Islet of Langerhans (tissue), 1 donor: ENCODE data around the gene MUC20.

ENCODE experiments used
- FAIRE-seq: peaks from one replicate; lab custom pipeline; 2011; peaks lifted over from hg19 to GRCh38; lab: Jason Lieb, UNC

Gene MUC20

DNA sequence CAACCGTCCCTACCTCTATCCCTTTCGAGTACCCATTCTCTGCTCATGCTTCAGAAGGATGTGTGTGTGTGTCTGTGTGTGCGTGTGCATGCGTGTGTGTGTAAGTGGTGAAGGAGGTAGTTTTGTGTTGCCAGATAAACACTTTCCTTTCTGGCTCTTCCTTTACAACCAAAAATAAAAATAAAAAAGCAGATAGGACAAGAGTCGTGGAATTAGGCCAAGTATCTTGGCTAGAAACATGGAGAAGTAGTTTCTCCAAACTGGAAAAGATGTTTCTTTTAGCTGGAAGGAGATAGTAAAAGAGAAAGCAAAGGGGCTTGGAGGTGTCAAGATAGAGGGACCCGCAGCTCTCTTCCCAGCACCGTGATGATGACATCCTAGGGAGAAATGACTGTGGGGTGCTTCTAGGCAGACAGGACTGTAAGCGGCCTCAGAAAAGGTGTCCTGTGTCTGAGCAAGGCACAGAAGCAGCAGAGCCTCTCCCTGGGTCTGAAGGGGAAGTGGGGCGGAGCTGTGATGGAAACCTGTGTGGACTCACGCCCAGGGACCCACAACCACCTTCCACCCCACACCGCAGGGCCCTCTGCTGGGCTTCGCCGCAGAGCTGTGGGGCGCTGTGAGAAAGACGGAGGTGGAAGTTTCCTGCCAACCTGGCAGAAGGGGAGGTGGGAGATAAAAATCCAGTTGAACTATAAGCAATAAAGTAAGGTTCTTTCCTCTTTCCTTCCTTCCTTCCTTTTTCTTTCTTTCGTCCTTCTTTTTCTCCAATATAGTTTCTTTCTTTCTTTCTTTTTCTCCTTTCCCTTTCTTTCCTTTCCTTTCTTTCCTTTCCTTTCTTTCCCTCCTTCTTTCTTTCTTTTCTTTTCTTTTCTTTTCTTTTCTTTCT is 35.3 kb downstream of the MUC20 start:
- FAIRE-seq, result no peak

DNA sequence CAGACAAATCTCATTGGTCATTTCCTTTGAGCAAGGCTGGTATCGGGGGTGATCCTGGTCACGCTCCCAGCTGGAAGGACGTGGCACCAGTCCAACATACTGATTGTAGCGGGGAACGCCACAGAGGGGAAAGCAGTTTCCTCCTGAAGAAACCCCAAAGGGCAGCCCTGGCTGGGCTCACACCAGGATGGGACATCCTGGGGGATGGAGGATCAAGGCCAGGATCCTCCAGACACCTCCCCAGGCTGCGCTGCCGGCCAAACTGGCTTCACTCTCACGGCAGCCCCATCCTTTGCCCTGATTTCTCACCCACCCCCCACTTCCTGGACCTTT is 36.6 kb downstream of the MUC20 start:
- FAIRE-seq, result no peak

DNA sequence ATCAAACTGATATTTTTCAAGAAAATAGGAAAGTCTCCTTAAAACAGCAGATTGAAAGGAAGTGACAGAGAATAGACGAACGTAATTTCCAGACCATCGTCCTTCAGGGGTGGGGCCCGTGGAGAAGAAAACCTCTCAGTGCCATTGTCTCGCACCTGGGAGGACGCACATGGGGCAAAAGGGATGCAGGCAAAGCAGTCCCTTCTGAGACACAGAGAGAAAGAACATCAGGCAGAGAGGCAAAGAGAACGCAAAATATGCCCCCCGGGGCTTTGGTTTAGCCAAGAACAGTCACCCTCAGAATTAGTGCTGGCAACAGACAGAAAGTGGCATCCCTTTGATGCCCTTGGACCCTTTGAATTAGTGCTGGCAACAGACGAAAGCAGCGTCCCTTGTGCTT is 37.0 kb downstream of the MUC20 start:
- no peak for FAIRE-seq

DNA sequence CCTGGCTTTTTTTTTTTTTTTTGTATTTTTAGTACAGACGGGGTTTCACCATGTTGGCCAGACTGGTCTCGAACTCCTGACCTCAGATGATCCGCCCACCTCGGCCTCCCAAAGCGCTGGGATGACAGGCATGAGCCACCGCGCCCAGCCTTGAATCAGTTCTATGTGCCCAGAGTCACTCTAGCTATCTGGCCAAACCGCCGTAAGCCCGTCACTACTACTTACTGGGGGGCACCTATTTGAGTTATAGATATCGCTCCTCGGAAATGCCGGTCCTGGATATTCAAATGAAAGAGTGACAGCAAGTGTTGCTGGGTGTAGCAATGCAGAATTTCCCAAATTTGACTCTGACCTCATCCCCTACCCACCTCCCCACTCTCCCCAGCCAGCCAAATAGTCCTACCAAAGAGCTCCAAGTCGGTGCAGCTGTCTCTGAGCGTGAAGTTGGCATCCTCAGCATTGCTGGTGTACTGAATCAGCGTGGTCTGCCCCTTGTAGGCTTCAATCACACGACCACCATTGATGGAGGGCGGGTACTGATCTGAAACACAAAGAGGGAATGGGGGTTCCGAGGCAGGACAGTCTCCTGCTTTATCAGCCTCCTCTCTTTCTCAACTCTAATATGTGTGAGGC is 38.1 kb downstream of the MUC20 start:
- no peak for FAIRE-seq

DNA sequence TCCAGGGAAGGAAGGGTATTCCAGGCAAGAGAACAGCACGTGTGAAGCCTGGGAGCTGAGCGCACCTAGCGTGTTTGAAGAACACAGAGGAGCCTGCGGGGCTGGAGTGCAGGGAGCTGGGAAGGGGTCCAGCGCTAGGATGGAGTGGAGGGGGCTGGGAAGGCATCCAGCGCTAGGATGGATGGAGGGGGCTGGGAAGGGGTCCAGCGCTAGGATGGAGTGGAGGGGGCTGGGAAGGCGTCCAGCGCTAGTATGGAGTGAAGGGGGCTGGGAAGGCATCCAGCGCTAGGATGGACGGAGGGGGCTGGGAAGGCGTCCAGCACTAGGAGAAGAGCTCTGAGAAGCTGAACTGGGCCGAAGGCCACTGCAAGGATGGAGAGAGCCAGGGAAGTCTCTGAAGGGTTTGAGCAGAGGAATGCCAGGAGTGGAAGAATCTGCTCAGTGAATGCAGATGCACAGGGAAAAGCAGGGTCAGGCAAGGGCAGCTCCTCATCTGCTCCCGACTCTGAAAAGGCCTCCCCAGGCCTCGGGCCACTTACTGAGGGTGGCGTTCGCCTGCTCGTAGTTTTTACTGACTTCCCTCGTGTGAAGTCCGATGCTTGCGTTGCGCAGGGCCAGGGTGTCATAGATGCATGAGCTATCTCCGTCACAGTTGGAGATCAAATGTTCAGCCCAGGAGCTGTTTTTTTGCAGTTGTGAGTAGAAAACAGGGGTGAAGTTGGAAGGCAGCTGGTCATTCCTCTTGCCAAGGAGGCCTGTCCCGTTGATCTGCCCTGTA is 39.8 kb downstream of the MUC20 start:
- no peak for FAIRE-seq

DNA sequence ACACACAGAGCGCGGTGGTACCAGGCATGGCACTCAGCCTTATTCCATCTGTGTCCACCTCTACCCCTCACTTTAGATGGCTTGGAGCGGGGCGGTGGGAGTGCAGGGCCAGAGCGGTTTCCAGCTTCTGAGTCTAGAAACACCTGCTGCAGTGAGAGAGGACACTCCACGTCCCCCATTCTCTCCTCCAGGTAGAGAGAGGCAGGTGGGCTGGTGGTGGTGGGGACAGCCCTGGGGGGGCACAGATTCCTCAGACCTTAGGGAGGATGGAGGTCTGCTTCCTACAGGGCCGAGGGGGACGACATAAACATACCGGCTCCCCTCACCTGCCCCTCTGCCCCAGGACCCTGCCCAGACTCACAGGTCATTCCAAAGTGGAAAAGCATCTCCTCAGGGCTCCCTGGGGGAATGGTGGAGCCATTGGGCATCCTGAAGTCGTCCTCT is 40.4 kb downstream of the MUC20 start:
- FAIRE-seq, result no peak

DNA sequence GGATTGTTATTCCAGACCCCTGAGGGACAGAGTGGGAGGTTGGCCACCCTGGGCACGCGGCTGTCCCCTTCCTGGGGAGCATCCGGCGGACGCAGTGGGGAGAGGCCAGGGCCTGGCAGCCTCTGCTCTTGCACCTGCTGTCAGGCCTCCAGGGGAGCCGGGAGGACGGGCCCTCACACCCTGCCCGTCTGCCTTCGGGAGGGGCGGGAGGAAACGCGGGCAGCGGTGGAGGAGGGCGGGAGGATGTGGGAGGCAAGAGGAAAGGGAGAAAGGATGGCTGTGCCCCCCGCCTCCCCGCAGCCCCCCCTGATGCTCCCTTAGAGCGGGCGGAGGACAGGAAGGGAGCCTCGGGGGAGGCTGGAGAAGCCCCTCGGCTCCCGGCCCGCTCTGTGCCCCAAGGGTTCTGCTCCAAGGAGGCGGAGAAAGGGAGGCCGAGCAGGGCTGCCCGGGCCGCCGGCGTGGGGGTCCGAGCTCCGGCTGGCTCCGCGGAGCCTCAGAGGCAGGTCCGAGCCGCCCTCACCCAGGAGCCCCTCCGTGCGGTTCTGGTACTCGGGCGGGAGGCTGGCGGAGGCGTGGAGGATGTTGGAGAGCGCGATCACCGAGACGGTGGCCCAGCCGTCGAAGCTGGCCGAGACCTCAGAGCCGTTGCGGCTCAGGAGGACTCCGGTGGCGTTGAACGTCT is 40.9 kb downstream of the MUC20 start:
- FAIRE-seq, result no peak

DNA sequence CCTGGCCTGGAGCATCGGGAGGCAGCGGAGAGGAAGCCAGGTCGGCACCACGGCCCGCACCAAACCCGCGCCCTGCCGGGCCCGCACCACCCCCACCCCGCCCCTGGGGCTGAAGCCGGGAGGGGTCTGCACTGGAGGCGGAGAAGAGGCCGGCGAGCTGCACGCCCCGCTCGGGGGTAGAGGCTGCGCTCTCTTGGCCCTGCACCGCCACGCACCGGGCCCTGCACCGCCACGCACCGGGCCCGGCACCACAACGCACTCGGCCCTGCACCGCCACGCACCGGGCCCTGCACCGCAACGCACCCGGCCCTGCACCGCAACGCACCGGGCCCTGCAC is 41.4 kb downstream of the MUC20 start:
- no peak for FAIRE-seq

DNA sequence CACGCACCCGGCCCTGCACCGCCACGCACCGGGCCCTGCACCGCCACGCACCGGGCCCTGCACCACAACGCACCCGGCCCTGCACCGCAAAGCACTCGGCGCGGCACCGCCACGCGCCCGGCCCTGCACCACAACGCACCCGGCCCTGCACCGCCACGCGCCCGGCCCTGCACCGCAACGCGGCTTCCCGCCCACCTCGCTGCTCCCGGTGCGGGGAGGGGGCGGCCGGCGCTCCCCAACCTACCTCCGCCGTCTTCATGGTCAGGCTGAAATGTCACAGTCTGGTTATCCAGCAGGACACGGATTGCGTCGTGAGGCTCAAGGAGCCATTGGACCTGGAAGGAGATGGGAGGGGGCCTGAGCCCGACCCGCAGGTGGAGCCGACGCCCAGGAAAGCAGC is 41.8 kb downstream of the MUC20 start:
- FAIRE-seq, result no peak

DNA sequence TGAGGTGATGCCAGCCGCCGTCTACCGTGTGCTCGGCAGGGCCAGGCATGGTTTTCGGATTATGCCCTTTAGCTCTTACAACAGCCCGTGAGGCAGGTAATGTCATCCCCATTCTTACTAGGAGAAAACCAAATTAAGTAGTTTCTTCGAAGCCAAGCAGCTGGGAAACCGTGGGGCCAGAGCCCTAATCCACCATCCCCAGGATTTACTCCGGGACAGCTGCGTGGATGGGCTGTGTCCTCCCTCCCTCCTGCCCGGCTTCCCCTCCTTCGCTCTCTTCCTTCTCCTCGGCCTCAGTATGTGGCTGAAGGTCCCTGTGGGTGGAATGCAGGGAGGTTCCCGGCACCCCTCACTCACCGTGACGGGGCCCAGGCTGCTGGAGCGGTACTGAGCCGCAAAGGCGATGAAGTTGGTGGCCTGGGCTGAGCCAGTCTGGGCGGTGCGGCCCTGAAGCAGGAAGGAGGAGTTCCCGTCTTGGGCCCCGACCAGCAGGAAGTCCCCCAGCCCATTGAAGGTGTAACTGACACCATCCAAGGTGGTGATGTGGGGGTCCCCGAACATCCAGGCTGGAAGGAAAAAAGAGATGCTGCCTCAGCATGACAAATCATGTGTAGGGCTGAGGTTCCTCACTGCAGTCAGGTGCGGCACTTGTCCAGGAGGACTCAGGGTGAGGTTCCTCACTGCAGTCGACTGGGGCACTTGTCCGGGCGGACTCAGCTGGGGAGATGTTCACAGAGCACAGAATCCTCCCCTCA is 42.5 kb downstream of the MUC20 start:
- no peak for FAIRE-seq

DNA sequence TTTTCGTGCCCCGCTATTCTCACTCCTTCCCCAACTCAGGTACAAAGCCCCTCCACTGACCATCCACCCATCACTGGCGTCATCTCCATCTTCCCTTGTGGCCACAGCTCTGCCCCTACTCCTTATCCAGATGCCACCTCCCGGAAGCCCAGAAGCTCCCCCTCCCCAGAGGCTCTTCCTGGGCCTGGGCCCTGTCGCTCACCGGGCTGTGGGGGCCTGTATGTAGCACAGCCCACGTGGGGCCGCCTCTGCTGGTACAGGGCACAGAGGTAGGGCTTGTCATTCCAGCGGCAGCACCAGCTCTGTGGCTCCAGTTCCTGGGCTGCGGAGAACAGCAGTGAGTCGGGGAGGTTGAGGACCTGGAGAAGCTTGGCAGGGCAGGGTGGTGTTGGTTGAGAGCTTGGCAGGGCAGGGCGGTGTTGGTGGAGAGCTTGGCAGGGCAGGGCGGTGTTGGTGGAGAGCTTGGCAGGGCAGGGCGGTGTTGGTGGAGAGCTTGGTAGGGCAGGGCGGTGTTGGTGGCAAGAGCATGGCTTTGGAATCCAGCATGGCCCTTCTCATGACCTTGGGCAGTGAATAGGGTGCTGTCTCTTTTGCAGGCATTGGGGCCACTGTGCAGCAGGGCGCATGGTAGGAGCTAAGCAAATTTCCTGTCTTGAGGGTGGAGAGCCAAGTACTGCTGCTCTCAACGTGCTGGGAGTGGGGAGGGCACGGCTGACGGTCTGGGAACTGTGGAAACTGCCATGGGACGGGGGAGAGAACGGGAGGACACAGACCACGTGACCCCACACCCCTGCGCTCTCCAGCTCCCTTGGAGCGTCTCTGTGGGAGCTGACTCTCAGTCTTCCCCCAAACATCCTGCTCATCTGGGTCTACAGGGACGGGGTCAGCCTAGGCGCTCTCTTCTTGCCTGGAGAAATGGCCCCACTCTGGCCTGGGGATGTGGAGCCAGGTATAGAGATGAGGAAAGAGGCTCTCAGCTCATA is 43.4 kb downstream of the MUC20 start:
- no peak for FAIRE-seq

DNA sequence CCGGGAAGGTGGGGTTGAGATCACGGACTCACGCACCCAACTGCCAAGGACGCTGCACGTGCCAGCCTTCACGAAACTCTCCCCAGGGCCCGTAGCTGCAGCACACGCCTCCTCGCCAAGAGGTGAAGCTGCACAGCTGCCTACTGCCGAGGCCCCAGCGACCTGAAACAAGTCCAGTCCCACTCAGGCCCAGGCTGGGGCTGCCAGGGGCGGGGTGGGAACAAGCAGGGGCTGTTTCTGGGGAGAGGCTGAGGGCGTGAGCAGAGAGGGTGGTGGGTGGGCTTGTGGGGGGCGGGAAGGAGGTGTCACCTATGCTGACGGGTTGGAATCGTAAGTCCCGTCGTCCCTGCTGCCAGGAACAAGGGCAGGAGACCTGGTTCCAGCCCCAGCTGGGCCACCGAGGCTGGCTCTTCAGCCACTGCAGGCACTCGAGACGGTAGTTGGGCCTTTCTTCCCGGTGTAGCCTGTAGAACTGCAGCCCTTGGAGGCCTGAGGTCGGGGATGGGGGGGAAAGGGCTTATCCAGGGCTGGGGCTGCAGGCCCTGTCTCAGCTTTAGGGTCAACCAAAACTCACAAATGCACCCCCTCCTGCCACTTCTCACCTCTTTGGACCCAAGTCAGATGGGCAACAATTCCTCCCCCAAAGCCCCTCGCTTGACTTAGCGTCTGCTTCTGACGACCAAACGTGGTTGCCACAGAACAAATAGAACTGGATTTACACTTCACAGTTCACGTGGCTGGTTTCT is 44.4 kb downstream of the MUC20 start:
- FAIRE-seq, result no peak

DNA sequence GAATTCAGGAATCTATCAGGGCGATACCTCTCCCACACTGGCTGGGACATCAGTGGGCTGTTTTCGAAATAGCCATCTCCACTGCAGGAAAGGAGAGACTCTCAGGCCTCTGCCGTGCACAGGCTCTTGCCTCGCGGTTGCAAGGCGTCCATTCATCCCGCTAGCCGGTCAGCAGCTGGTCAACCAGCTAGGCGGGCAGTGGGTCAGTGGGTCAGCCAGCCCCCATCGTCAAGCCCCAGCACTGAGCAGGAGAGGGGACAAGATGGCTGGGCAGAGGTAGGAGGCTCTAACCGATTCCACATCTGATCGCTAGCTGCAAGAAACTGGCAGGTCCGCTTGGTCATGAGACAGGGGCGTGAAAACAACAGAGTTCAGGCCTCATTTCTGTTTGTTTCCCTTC is 45.9 kb downstream of the MUC20 start:
- no peak for FAIRE-seq

DNA sequence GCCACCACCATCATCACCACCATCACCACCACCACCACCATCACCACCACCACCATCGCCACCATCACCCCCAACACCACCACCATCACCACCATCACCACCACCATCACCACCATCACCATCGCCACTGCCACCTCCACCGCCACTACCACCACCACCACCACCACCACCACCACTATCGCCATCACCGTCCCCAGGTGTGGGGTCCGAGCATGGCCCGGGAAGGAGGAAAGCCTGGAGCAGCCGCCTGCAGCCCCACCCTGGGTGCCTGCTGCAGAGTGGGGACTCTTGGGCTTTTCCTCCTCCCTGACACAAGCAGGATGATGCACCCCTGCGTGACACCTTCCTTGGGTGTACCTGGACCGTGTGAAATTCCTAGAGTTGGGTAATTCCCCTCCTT is 47.0 kb downstream of the MUC20 start:
- FAIRE-seq, result no peak

DNA sequence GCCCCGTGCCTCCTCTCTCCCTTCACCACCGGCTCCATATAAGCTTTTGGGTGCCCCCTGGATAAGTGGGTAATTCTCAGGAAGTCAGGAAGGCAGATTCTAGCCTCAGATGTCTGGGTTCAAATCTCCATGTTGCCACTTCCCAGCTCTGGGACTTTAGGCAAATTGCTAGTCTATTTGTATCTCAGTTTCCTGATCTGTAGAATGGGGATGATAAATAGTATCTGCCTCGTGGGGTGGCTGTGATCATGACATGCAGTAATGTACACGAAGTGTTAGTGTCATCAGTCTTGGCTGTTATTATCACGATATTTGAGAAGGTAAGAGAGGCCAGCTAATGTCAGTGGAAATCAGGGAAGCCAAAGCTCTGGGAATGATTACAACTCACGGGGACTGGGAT is 47.6 kb downstream of the MUC20 start:
- no peak for FAIRE-seq

DNA sequence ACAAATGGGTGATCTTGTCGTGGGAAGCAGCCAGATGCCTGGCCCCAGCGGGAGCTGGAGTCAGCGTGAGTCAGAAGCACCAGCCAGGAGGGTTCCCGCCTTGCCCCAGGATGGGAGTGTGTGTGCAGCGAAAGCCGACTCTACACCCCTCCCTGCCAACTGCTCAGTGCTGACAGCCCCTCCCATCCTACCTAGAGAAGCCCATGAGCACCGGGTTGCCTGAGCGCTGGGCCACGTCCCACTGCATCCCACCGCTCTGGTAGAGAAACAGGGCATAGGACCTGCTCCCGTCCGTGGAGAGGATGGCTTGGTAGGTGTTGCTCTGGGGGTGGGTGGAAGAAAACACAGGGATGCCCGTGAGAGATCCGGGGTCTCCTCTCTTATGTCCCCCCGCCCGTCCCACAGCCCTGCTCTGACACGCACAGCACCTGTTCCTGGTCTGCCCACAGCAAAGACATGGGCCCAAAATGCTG is 48.1 kb downstream of the MUC20 start:
- FAIRE-seq, result no peak

DNA sequence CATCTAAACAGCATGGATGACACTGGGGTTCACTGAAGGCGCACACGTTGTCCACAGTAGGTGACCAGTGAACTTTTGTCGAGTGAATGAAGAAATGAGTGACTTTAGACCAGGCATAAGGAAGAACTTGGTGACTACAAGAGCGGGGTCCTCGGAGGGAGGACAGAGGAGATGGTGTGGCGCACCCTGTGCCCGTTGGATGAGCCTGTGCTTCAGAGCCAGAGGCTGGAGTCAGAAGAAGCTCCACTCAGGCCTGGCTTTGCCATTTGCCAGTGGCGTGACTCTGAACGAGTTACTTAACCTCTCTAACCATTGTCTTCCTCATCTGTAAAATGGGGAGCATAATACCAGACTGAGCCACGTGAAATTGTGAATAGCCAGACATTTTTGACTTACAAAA is 48.8 kb downstream of the MUC20 start:
- FAIRE-seq, result no peak

DNA sequence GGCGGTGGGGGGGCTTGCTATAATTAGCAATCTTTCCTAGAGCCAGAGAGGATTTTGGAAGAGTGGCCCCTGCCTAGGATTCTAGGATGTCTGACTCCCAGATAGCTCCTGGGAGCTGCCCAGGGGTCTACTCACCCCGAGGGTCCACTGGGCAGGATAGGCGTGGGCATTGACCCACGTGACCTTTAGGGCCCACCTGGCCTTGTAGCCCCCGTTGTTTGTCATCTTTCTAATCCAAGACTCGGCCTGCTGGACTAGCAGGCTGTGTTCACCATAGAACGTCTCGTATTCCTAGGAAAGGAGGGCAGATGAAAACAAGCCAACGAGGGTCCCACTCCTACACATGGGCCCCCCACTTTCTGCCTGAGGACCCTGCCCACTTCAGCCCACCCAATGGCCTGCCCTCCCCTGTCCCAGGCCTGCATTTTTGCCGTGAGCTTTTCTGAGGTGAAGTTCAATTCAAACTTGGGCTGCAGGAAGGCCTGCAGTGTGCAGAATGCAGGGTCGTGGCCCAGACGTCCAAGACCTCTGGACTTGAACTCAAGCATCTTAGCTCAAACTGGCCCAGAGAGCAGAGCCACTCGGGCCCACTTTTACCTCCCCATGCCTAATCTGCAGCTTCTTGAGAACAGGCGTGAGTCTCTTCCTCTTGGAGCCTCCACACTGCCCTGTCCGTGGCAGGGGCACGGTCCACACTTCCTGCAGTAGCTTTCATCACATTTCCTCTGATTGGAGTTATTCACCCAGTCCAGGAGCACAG is 49.5 kb downstream of the MUC20 start:
- FAIRE-seq, result no peak
